K562 (cell line): ENCODE data around the gene ILDR1. TPM values are rescaled to one million over a fixed set of nuclear protein-coding genes. Genes with fewer than 3 reads are reported as not detected.

ENCODE experiments used
- AFF1 ChIP-seq, 2 experiments: fragments of 450-650 bp; IDR thresholded peaks; 2 replicates each; pipeline ENCODE4 v1.6.1; 2018; ENCODE audit warnings: mild to moderate bottlenecking in 2 of 2, low read depth in 1 of 2; ENCODE audit not compliant: partially characterized antibody in 2 of 2
- E2F3 ChIP-seq: fragments of 250-450 bp; sonication (Bioruptor Pico); IDR thresholded peaks from 2 replicates; pipeline ENCODE4 v1.4.0; 2020; ENCODE audit warnings: mild to moderate bottlenecking
- GTF2E2 ChIP-seq: fragments of 200-800 bp; sonication (Bioruptor generic); IDR thresholded peaks from 2 replicates; pipeline ENCODE4 v1.6.1; 2016; ENCODE audit warnings: missing genetic modification characterization, missing compliant biosample characterization
- ID3 ChIP-seq, 2 experiments: fragments of 250-450 bp in 1 of 2; fragments of 450-650 bp in 1 of 2; sonication (Bioruptor Pico) in 1 of 2; IDR thresholded peaks; 2 replicates each; pipeline versions ENCODE4 v1.6.1 to v1.8.0; 2016 to 2021; ENCODE audit warnings: mild to moderate bottlenecking in 2 of 2, moderate library complexity in 2 of 2, missing compliant biosample characterization in 1 of 2, missing genetic modification characterization in 1 of 2
- NRF1 ChIP-seq, 2 experiments: fragments of 450-650 bp; IDR thresholded peaks in 1 of 2; conservative IDR thresholded peaks in 1 of 2; 2 replicates each; pipeline ENCODE4 v1.6.1; 2014; ENCODE audit warnings: mild to moderate bottlenecking in 2 of 2
- TFAM ChIP-seq: fragments of 250-450 bp; sonication (Bioruptor Pico); conservative IDR thresholded peaks from 2 replicates; pipeline ENCODE4 v1.5.0; 2021; ENCODE audit warnings: mild to moderate bottlenecking, moderate library complexity
- ZBTB40 ChIP-seq, 2 experiments: fragments of 450-650 bp in 1 of 2; sonication (generic) in 1 of 2; formaldehyde crosslinking in 1 of 2; IDR thresholded peaks; 2 replicates each; pipeline versions ENCODE4 v1.7.1 to v1.9.0; 2016 to 2022; ENCODE audit warnings: inconsistent platforms in 1 of 2, mild to moderate bottlenecking in 1 of 2, missing genetic modification reagents in 1 of 2
- ZNF224 ChIP-seq: sonication (generic); formaldehyde crosslinking; IDR thresholded peaks from 2 replicates; pipeline ENCODE4 v1.8.0; 2022; ENCODE audit warnings: mild to moderate bottlenecking, missing genetic modification reagents
- ZNF408 ChIP-seq: fragments of 250-450 bp; sonication (Bioruptor Pico); IDR thresholded peaks from 2 replicates; pipeline ENCODE4 v1.4.0; 2020; ENCODE audit warnings: low read depth, mild to moderate bottlenecking, moderate library complexity
- polyA plus RNA-seq, 8 experiments: library from polyadenylated mRNA; depleted of rRNA in 4 of 8; stranded (reverse) in 5 of 8; unstranded in 3 of 8; fragments of >200 nt; fragmentation: Nextera tagmentation in 2 of 8; fragmentation: Illumina TruSeq in 1 of 8; extraction: Ambion mirVana in 2 of 8; extraction: Trizol in 1 of 8; gene quantifications; 2 replicates each; pipeline versions ENCODE4 v1.2.1 to v1.2.3, GENCODE V29; 2011 to 2014; ENCODE audit warnings: inconsistent platforms in 1 of 8, missing spikeins in 1 of 8
- total RNA-seq, 7 experiments: library from RNA; depleted of rRNA in 6 of 7; stranded (reverse); fragments of >200 nt in 6 of 7; fragmentation: Illumina TruSeq in 2 of 7; extraction: Trizol in 2 of 7; gene quantifications; 2 replicates each; pipeline versions ENCODE4 v1.2.1 to v1.2.3, GENCODE V29; 2011 to 2021; ENCODE audit warnings: low replicate concordance in 1 of 7

ILDR1 gene
- total and polyA plus RNA-seq, 9 of the 15 experiments (the other 6 are each of a cell fraction or from before 2014, with no cell fraction given), result 0.04 TPM; not detected in 8

- TF ChIP-seq AFF1 (IDR thresholded peaks at IDR 0.05; ENCODE audit: low read depth in 1 of 2, partially characterized antibody in 2 of 2), result no peak
- TF ChIP-seq ID3 (CRISPR knock-in tag; IDR thresholded peaks at IDR 0.05), result no peak
- TF ChIP-seq ID3 (tag; IDR thresholded peaks at IDR 0.05), result no peak
- no peak for TF ChIP-seq ZNF408
- no peak for TF ChIP-seq TFAM (CRISPR knock-in tag)
- no peak for TF ChIP-seq E2F3
- no peak for TF ChIP-seq NRF1 (conservative IDR thresholded peaks at IDR 0.05 in 1 of 2, IDR thresholded peaks at IDR 0.05 in 1 of 2)
- TF ChIP-seq GTF2E2 (tag), result no peak
- TF ChIP-seq ZNF224 (CRISPR knock-in tag), result no peak
- TF ChIP-seq ZBTB40 (IDR thresholded peaks at IDR 0.05), result no peak
- TF ChIP-seq ZBTB40 (CRISPR knock-in tag; IDR thresholded peaks at IDR 0.05), result no peak
These were observed 24.7 kb downstream of the ILDR1 start (continued) for GRCh38 chr3:121997372-121997771.
